Gastrocnemius medialis (tissue), 4 donors: Measurements from ENCODE around the gene MDFIC2. TPM values are rescaled to one million over a fixed set of nuclear protein-coding genes. Genes with fewer than 3 reads are reported as not detected.
"Not testable (repeated sequence)": the region's sequence is repeated elsewhere in the genome, so short reads cannot be mapped to it uniquely, and the experiment has no call there.

Experiments used
- ATAC-seq, 2 donors: fragments of 150-250 bp; one replicate each; pipeline ENCODE4 v1.9.1; 2016
- DNase-seq, 2 donors: peaks; one replicate each; pipeline ENCODE4 v3.0.0-alpha.2; 2019
- H3K27ac ChIP-seq, 4 donors: fragments of 200-600 bp; sonication (generic); 1 replicate in 1 of 4; 2 replicates in 3 of 4; pipeline ENCODE4 v1.5.1; 2016 to 2018; ENCODE audit warnings: mild to moderate bottlenecking in 2 of 4, moderate library complexity in 1 of 4
- H3K27me3 ChIP-seq, 3 donors: fragments of 200-600 bp; sonication (generic) in 2 of 3; 1 replicate in 1 of 3; 2 replicates in 2 of 3; pipeline versions ENCODE4 v1.5.1 to v1.6.0; 2016 to 2019; ENCODE audit warnings: mild to moderate bottlenecking in 1 of 3, moderate library complexity in 1 of 3
- H3K36me3 ChIP-seq, 2 donors: fragments of 200-600 bp; sonication (generic) in 1 of 2; one replicate each; pipeline ENCODE4 v1.5.1; 2017 to 2018
- H3K4me1 ChIP-seq, 2 donors: fragments of 200-600 bp; sonication (generic) in 1 of 2; one replicate each; pipeline ENCODE4 v1.5.1; 2016 to 2017; ENCODE audit warnings: mild to moderate bottlenecking in 2 of 2
- H3K4me3 ChIP-seq, 4 donors: fragments of 200-600 bp; sonication (generic) in 3 of 4; 1 replicate in 1 of 4; 2 replicates in 3 of 4; pipeline ENCODE4 v1.5.1; 2016 to 2019; ENCODE audit warnings: mild to moderate bottlenecking in 2 of 4
- H3K9me3 ChIP-seq, 3 donors: fragments of 200-600 bp; sonication (generic) in 2 of 3; 1 replicate in 1 of 3; 2 replicates in 2 of 3; pipeline ENCODE4 v1.5.1; 2016 to 2019
- POLR2A ChIP-seq, 2 donors: fragments of 450-650 bp; IDR thresholded peaks; one replicate each; pipeline ENCODE4 v1.6.1; 2017; ENCODE audit warnings: antibody characterized with exemption in 2 of 2, mild to moderate bottlenecking in 2 of 2, moderate library complexity in 2 of 2
- in situ Hi-C, 4 donors: fragments of 200-750 bp; cut with MboI; loops; one replicate each; pipeline versions ENCODE4 v1.15.0 to v1.8.0; 2017; ENCODE audit warnings: low sequenced_read_pairs in 4 of 4
- intact Hi-C: fragments of 100-400 bp; cut with DNase I; formaldehyde crosslinking; loops from one replicate; pipeline ENCODE4 v1.15.1; 2023; ENCODE audit warnings: low total_unique reads
- total RNA-seq, 4 donors: library from RNA; depleted of rRNA; stranded (reverse); fragments of >200 nt; gene quantifications; one replicate each; pipeline versions ENCODE4 v1.1.0 to v1.2.3, GENCODE V29; 2016
- TF ChIP-seq, protein P1 (sequence below), 5 experiments: fragments of 450-650 bp in 3 of 5; fragments of 200-600 bp in 2 of 5; sonication (generic) in 2 of 5; IDR thresholded peaks in 4 of 5; conservative IDR thresholded peaks in 1 of 5; 1 replicate in 4 of 5; 2 replicates in 1 of 5; pipeline ENCODE4 v1.5.1; 2016 to 2019; ENCODE audit warnings: antibody characterized with exemption in 5 of 5, mild to moderate bottlenecking in 3 of 5, moderate library complexity in 3 of 5

MDFIC2 gene
- total RNA-seq, 4 donors from 2014 or later, result not detected

DNA sequence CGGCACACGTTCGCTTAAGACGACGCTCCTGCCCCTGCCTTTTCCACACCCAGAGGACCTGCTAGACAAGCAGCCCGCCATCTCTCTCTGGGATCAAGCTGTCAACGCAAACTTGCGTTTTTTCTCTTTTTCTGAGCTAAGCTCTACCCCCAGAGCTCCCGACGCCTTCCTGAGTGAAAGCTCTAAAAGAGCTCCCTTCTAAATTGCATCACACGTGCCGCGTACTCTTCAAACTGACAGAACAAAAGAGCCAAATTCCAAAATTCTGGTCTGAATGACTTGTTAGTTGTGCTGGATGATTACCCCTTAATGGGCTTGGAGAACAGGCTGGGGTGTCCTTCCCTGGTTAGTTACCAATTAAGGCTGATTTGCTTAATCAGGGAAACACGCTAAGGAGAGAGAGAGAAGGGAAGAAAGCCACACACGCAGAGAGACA is 81.2 kb downstream of the MDFIC2 start:
- Histone ChIP-seq H3K4me3 (no peak overlapping the region), H3K36me3 (no peaks in the 10 kb centered on the region), H3K27ac (no peak overlapping the region), H3K4me1 (no peaks in the 10 kb centered on the region), H3K9me3 (no peaks in the 10 kb centered on the region), H3K27me3 (no peaks in the 10 kb centered on the region)
- ATAC-seq (no peak), DNase-seq (no peak)
- intact Hi-C loops (no loop called here), in situ Hi-C loops (no loop called here)
- TF ChIP-seq, protein P1, sequence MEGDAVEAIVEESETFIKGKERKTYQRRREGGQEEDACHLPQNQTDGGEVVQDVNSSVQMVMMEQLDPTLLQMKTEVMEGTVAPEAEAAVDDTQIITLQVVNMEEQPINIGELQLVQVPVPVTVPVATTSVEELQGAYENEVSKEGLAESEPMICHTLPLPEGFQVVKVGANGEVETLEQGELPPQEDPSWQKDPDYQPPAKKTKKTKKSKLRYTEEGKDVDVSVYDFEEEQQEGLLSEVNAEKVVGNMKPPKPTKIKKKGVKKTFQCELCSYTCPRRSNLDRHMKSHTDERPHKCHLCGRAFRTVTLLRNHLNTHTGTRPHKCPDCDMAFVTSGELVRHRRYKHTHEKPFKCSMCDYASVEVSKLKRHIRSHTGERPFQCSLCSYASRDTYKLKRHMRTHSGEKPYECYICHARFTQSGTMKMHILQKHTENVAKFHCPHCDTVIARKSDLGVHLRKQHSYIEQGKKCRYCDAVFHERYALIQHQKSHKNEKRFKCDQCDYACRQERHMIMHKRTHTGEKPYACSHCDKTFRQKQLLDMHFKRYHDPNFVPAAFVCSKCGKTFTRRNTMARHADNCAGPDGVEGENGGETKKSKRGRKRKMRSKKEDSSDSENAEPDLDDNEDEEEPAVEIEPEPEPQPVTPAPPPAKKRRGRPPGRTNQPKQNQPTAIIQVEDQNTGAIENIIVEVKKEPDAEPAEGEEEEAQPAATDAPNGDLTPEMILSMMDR (IDR thresholded peaks at IDR 0.05 in 4 of 5, conservative IDR thresholded peaks at IDR 0.05 in 1 of 5), result no peak
- no peak for TF ChIP-seq POLR2A (IDR thresholded peaks at IDR 0.05)

DNA sequence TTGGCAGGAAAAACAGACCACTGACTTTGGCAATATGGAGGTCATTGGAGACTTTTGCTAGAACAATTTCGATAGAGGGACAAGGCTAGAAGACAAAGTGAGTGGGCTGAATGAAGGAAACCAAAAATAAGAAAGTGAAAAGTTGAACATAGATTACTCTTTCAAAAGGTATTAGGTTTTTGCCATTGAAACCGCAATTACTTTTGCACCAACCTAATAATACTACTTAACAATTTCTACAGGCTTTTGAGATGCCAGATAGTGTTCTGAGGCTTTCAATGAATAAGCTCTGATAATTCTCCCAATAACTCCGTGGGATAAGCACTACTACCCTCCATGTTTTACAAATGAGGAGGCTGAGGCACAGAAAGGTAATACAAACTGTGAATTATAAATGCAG is 85.0 kb downstream of the MDFIC2 start:
- no peaks in the 10 kb centered on the region for H3K9me3 ChIP-seq
- intact Hi-C loops, result no loop called here
- no peak for ATAC-seq
- H3K4me1 ChIP-seq, result no peaks in the 10 kb centered on the region
- in situ Hi-C loops, result no loop called here
- DNase-seq, result no peak
- H3K36me3 ChIP-seq, result no peaks in the 10 kb centered on the region
- TF ChIP-seq POLR2A (IDR thresholded peaks at IDR 0.05), result no peak
- TF ChIP-seq, protein P1 (IDR thresholded peaks at IDR 0.05 in 4 of 5, conservative IDR thresholded peaks at IDR 0.05 in 1 of 5), result no peak
- no peaks in the 10 kb centered on the region for H3K27me3 ChIP-seq
- no peak overlapping the region for H3K27ac ChIP-seq
- no peak overlapping the region for H3K4me3 ChIP-seq

DNA sequence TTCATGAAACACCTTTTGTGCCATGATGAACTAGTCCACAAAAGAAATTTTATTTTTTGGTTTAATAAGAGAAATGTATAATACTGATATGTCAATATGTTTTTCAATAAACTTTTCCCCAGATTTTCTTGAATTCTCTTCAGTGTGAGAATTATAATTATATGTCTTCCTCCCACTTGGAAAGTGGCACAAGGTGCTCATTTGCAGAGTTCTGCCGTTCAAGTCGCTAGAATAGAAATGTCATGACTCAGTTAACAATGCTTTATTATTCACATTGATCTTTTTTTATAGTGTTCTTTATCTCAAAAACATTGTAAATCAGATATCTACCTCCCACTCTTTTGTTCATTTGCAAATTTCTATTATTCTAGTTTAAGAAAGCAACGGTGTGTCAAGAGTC is 87.3 kb downstream of the MDFIC2 start:
- H3K9me3 ChIP-seq, result no peaks in the 10 kb centered on the region
- DNase-seq (no peak), ATAC-seq (no peak)
- in situ Hi-C loops, result no loop called here
- TF ChIP-seq, protein P1 (IDR thresholded peaks at IDR 0.05 in 4 of 5, conservative IDR thresholded peaks at IDR 0.05 in 1 of 5), result no peak
- TF ChIP-seq POLR2A (IDR thresholded peaks at IDR 0.05), result no peak
- H3K4me3 ChIP-seq, result no peak overlapping the region
- no peaks in the 10 kb centered on the region for H3K27me3 ChIP-seq
- no peaks in the 10 kb centered on the region for H3K4me1 ChIP-seq
- intact Hi-C loops, result no loop called here
- H3K27ac ChIP-seq, result no peak overlapping the region
- H3K36me3 ChIP-seq, result no peaks in the 10 kb centered on the region

DNA sequence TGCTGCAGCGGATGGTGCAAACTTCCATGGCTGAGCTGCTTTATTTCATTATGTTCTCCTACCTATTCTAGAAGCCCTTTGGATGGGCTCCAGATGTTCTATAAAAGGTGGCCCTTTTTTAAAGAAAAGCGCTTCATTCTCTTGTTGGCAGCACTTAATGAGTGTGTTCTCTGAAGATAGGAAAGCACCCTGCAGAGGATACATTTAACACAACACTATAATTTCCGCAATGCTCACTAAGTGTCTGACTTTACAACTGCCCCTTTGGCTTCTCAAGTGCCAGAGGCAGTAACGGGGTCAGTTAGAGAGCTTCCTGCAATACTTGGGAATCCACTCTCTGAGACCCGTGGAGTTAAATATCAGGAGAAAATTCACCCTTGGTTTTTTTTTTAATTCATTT is 88.1 kb downstream of the MDFIC2 start:
- H3K27ac ChIP-seq, result no peak overlapping the region
- no peak for TF ChIP-seq POLR2A (IDR thresholded peaks at IDR 0.05)
- TF ChIP-seq, protein P1 (IDR thresholded peaks at IDR 0.05 in 4 of 5, conservative IDR thresholded peaks at IDR 0.05 in 1 of 5), result no peak
- H3K4me1 ChIP-seq, result no peaks in the 10 kb centered on the region
- no peaks in the 10 kb centered on the region for H3K36me3 ChIP-seq
- H3K9me3 ChIP-seq, result no peaks in the 10 kb centered on the region
- H3K4me3 ChIP-seq, result no peak overlapping the region
- ATAC-seq, result no peak
- in situ Hi-C loops, result no loop called here
- H3K27me3 ChIP-seq, result no peaks in the 10 kb centered on the region
- intact Hi-C loops, result no loop called here
- no peak for DNase-seq

DNA sequence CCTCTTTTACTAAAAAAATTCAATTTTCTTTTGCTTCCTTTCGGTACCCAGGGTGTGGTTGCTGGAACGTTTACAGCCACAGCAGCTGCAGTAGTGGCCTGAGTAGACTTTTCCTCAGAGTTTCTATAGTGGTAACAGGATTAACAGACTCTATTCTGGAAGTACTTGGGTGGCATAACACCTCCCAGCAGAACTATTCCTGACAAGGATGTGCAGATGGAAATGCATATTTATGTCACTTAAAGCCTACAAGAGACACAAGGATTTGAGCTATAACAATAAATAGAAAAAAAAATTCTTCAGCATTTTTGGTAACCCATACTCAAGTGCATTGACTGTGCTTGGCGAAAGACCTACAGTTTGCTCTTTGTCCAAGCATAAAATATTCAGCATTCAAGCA is 94.0 kb downstream of the MDFIC2 start:
- H3K4me1 ChIP-seq, result no peaks in the 10 kb centered on the region
- in situ Hi-C loops (no loop called here), intact Hi-C loops (no loop called here)
- ATAC-seq, result no peak
- H3K27me3 ChIP-seq, result no peaks in the 10 kb centered on the region
- DNase-seq, result no peak
- no peaks in the 10 kb centered on the region for H3K9me3 ChIP-seq
- TF ChIP-seq, protein P1 (IDR thresholded peaks at IDR 0.05 in 4 of 5, conservative IDR thresholded peaks at IDR 0.05 in 1 of 5), result no peak
- no peak for TF ChIP-seq POLR2A (IDR thresholded peaks at IDR 0.05)
- no peak overlapping the region for H3K4me3 ChIP-seq
- H3K36me3 ChIP-seq, result no peaks in the 10 kb centered on the region
- H3K27ac ChIP-seq, result no peak overlapping the region

DNA sequence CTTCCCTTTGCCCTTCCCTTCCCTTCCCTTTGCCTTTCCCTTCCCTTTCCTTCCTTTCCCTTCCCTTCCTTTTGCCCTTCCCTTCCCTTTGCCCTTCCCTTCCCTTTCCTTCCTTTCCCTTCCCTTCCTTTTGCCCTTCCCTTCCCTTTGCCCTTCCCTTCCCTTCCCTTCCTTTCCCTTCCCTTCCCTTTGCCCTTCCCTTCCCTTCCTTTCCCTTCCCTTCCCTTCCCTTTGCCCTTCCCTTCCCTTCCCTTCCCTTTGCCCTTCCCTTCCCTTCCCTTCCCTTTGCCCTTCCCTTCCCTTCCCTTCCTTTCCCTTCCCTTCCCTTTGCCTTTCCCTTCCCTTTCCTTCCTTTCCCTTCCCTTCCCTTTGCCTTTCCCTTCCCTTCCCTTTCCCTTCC is 101.2 kb downstream of the MDFIC2 start:
- H3K9me3 ChIP-seq, H3K27me3 ChIP-seq, in situ Hi-C loops, H3K4me1 ChIP-seq, H3K4me3 ChIP-seq, H3K27ac ChIP-seq, H3K36me3 ChIP-seq, DNase-seq, ATAC-seq, intact Hi-C loops: not testable (repeated sequence)
